Fibroblast of skin of left quadriceps (primary cell): Measurements from ENCODE around the gene ATP6V0C.
"Not testable (repeated sequence)": the region's sequence is repeated elsewhere in the genome, so short reads cannot be mapped to it uniquely, and the experiment has no call there.

Experiments
- DNase-seq, 2 experiments: peaks; one replicate each; pipeline ENCODE4 v3.0.0-alpha.2; 2013; ENCODE audit warnings: low read depth in 2 of 2

Gene ATP6V0C

GRCh38 chr16:2550283-2550878 is 36.6 kb downstream of the ATP6V0C start:
- DNase-seq, result not testable (repeated sequence)

DNA sequence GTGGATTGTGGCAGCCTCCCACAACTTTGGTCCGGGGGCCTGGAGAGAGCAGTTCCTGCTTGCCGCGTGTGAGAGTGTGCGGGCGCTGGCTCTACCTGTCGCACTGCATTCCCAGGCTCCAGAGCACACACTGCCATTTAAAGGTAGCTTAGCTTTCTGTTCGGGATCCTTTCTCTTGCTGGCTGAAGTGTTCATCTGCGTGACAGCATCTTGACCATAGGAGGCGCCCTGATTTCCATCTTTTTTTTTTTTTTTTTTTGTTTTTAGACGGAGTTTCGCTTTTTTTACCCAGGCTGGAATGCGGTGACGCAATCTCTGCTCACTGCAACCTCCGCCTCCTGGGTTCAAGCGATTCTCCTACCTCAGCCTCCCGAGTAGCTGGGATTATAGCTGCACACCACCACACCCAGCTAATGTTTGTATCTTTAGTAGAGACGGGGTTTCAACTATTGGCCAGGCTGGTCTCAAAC is 37.7 kb downstream of the ATP6V0C start:
- not testable (repeated sequence) for DNase-seq

DNA sequence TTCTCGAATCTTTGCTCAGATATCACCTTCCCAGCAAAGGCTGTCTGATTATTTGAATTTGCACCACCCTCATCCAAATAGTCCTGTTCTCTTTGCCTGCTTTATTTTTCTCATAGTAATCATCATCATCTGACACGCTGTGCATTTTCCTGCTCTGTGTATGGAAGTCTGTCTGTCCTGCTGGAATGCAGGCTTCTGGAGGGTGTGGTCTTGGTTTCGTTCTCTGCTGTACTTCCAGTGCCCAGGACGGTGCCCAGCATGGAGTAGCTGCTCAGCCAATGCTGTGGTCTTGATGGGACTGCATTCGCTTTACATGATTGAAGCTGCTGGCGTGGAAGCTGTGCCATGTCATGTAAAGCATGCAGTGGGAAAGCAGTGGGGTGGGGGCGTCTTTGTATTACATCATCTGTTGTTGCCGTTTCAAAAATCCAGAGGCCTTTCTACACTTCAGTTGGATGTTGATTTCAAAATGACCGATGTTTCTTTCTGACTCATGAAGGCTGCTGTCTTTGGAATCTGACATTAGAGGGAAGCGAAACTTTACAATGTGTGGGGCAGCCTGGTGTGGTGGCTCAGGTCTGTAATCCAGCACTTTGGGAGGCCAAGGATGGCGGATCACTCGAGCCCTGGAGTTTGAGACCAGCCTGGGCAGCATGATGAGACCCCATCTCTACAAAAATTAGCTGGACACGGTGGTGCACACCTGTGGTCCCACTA is 41.1 kb downstream of the ATP6V0C start:
- DNase-seq, result not testable (repeated sequence)

GRCh38 chr16:2557150-2557549 is 43.4 kb downstream of the ATP6V0C start:
- DNase-seq, result not testable (repeated sequence)

- DNase-seq, result not testable (repeated sequence)
Measured at GRCh38 chr16:2560131-2560797, 46.5 kb downstream of the ATP6V0C start.

- DNase-seq, result not testable (repeated sequence)
Measured at GRCh38 chr16:2560798-2561133, 47.0 kb downstream of the ATP6V0C start.

- not testable (repeated sequence) for DNase-seq
Measured at GRCh38 chr16:2567506-2567905, 53.8 kb downstream of the ATP6V0C start.

DNA sequence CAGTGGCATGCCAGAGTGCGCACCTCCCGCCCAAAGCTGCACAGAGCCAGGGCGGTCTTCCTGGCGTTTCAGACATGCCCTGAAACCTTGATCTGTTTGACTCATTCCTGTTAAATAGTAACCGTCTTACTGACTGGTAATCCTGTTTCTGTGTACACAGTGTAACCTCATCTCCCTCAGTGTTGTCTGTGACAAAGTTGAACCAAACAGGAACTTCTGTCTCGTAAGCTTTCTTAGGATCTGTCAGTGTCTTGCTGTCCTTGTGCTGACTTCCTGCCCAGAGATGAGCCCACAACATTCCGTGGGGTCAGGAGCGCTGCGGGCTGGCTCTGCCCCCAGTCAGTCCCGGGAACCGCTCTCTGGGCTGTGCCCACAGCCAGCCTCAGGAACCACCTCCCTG is 54.8 kb downstream of the ATP6V0C start:
- DNase-seq, result not testable (repeated sequence)
